Peyer's patch (tissue), 4 donors: Measurements from ENCODE around the gene MC1R.

Experiments used
- POLR2A ChIP-seq, 2 donors: fragments of 450-650 bp; IDR thresholded peaks; one replicate each; pipeline ENCODE4 v1.5.1; 2017; ENCODE audit warnings: antibody characterized with exemption in 2 of 2, mild to moderate bottlenecking in 2 of 2, moderate library complexity in 2 of 2
- TF ChIP-seq, protein P1 (sequence below), 6 experiments: fragments of 450-650 bp in 4 of 6; fragments of 200-600 bp in 2 of 6; sonication (generic) in 1 of 6; IDR thresholded peaks; one replicate each; pipeline ENCODE4 v1.5.1; 2017 to 2019; ENCODE audit warnings: antibody characterized with exemption in 6 of 6, mild to moderate bottlenecking in 3 of 6, moderate library complexity in 1 of 6

DNA sequence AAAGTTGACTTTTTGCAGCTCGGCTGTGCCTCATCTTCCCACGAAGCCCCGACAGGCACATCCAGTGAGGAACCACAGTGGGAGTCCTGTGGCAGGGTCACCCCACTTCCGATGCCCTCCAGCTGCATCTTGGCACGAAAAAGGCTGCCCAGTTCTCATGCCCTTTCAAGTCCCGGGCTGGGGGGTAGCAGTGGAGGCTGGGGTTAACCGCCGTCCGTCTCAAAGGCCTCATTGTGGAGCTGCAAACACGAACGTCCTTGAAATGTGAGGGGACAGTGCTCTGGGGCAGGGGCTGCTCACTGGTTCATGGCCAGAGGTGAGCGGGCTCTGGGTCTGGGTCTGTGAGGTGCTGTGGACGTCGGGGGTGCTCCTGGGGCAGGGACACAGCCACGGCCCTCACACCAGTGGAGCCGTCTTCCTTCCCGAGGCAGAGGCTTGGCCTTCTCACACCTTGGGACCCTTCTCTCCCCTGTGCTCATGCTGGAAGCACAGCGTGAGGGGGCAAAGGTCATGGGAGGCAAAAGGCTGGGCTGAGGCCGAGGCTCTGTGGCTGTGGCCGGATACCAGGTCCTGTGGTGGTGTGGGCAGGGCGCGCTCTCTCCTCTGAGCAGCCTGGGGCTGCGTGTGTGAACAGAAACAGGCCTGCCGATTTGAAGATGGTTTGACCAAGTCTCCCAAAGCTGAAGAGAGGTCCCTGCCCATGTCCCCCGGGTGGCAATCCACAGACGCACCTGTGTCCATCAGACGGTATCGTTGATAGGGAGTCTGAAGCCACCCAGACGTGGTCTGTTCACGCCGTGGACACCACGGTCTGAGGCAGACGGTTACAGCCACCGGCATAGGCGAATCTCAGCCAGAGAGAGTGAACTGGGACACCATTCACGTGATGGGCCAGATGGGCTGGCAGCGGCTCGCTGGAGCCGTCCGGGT is 3.1 kb upstream of the MC1R start:
- TF ChIP-seq, protein P1, sequence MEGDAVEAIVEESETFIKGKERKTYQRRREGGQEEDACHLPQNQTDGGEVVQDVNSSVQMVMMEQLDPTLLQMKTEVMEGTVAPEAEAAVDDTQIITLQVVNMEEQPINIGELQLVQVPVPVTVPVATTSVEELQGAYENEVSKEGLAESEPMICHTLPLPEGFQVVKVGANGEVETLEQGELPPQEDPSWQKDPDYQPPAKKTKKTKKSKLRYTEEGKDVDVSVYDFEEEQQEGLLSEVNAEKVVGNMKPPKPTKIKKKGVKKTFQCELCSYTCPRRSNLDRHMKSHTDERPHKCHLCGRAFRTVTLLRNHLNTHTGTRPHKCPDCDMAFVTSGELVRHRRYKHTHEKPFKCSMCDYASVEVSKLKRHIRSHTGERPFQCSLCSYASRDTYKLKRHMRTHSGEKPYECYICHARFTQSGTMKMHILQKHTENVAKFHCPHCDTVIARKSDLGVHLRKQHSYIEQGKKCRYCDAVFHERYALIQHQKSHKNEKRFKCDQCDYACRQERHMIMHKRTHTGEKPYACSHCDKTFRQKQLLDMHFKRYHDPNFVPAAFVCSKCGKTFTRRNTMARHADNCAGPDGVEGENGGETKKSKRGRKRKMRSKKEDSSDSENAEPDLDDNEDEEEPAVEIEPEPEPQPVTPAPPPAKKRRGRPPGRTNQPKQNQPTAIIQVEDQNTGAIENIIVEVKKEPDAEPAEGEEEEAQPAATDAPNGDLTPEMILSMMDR (IDR thresholded peaks at IDR 0.05), result no peak
- TF ChIP-seq POLR2A (IDR thresholded peaks at IDR 0.05), result no peak
